ENCODE results near the gene KIF18A. TPM values are rescaled to one million over a fixed set of nuclear protein-coding genes. Genes with fewer than 3 reads are reported as not detected.

Gene KIF18A
- total RNA-seq, 1 experiment from 2014 or later = 20.8 TPM

- no peaks in the 10 kb centered on the region for H3K4me1 ChIP-seq (ENCODE audit: control insufficient read depth, insufficient read depth, low read length)
- ChIA-PET POLR2A (no interaction called here), CTCF (no interaction called here)
- H3K36me3 ChIP-seq (ENCODE audit: control insufficient read depth, insufficient read depth, low read length) = no peaks in the 10 kb centered on the region
- no peaks in the 10 kb centered on the region for H3K27me3 ChIP-seq (ENCODE audit: control insufficient read depth, insufficient read depth, low read length)
- H3K4me3 ChIP-seq (ENCODE audit: low read depth in 2 of 2, low read length in 2 of 2) = no peak overlapping the region
- DNase-seq (ENCODE audit: low read depth, low spot score) (peak; percentile 13), ATAC-seq (no peak)
- intact Hi-C loops (cut with micrococcal nuclease; ENCODE audit: unreplicated experiment) = no loop called here
- TF ChIP-seq TCF7L2 (IDR thresholded peaks at IDR 0.05; ENCODE audit: low read depth, low read length) = no peak
- H3K27ac ChIP-seq (ENCODE audit: low read length) = no peak overlapping the region
- no peaks in the 10 kb centered on the region for H3K9me3 ChIP-seq (ENCODE audit: control insufficient read depth, insufficient read depth, low read depth, low read length)
- no TSS peak for BruUV-seq (replicated peaks)
- in situ Hi-C loops (cut with HindIII; ENCODE audit: low pct_unique_long_range_greater_than_20kb, low sequenced_read_pairs) = no loop called here
Observed at GRCh38 chr11:27977031-27977430, 130.9 kb downstream of the KIF18A start.

- DNase-seq (ENCODE audit: low read depth, low spot score) (no peak), ATAC-seq (no peak)
- Histone ChIP-seq H3K4me3 (ENCODE audit: low read depth in 2 of 2, low read length in 2 of 2) (no peak overlapping the region), H3K4me1 (ENCODE audit: control insufficient read depth, insufficient read depth, low read length) (no peaks in the 10 kb centered on the region), H3K9me3 (ENCODE audit: control insufficient read depth, insufficient read depth, low read depth, low read length) (no peaks in the 10 kb centered on the region), H3K27ac (ENCODE audit: low read length) (no peak overlapping the region), H3K36me3 (ENCODE audit: control insufficient read depth, insufficient read depth, low read length) (no peaks in the 10 kb centered on the region), H3K27me3 (ENCODE audit: control insufficient read depth, insufficient read depth, low read length) (no peaks in the 10 kb centered on the region)
- TF ChIP-seq POLR2AphosphoS5 (IDR thresholded peaks at IDR 0.05; ENCODE audit: low read depth, low read length) (no peak), CTCF (IDR thresholded peaks at IDR 0.05) (no peak), SIN3A (IDR thresholded peaks at IDR 0.05; ENCODE audit: borderline replicate concordance, insufficient read depth, low read depth, low read length) (no peak), TCF7L2 (IDR thresholded peaks at IDR 0.05; ENCODE audit: low read depth, low read length) (no peak), REST (IDR thresholded peaks at IDR 0.05; ENCODE audit: insufficient read depth in 1 of 2, low read depth in 2 of 2, low read length in 1 of 2) (no peak)
- CTCF ChIA-PET = no interaction called here
- in situ Hi-C loops (cut with HindIII; ENCODE audit: low pct_unique_long_range_greater_than_20kb, low sequenced_read_pairs) (no loop called here), intact Hi-C loops (cut with micrococcal nuclease; ENCODE audit: unreplicated experiment) (no loop called here)
- POLR2A ChIA-PET = interaction anchor here (0.6 kb wide), 1 partner anchor 970 kb away, joined by 5 read pairs; no protein-coding TSS in a partner anchor
- BruUV-seq (replicated peaks) = no TSS peak
Observed at GRCh38 chr11:27976262-27976661, 131.7 kb downstream of the KIF18A start.

- DNase-seq (ENCODE audit: low read depth, low spot score) (no peak), ATAC-seq (no peak)
- Histone ChIP-seq H3K27me3 (ENCODE audit: control insufficient read depth, insufficient read depth, low read length) (no peaks in the 10 kb centered on the region), H3K4me3 (ENCODE audit: low read depth in 2 of 2, low read length in 2 of 2) (no peak overlapping the region), H3K36me3 (ENCODE audit: control insufficient read depth, insufficient read depth, low read length) (no peaks in the 10 kb centered on the region), H3K27ac (ENCODE audit: low read length) (no peak overlapping the region), H3K9me3 (ENCODE audit: control insufficient read depth, insufficient read depth, low read depth, low read length) (no peaks in the 10 kb centered on the region), H3K4me1 (ENCODE audit: control insufficient read depth, insufficient read depth, low read length) (no peaks in the 10 kb centered on the region)
- CTCF ChIA-PET = no interaction called here
- intact Hi-C loops (cut with micrococcal nuclease; ENCODE audit: unreplicated experiment) (no loop called here), in situ Hi-C loops (cut with HindIII; ENCODE audit: low pct_unique_long_range_greater_than_20kb, low sequenced_read_pairs) (no loop called here)
- POLR2A ChIA-PET = no interaction called here
- TF ChIP-seq POLR2AphosphoS5 (IDR thresholded peaks at IDR 0.05; ENCODE audit: low read depth, low read length) (no peak), SIN3A (IDR thresholded peaks at IDR 0.05; ENCODE audit: borderline replicate concordance, insufficient read depth, low read depth, low read length) (no peak)
- BruUV-seq (replicated peaks) = no TSS peak
Observed at GRCh38 chr11:27973851-27974536, 134.0 kb downstream of the KIF18A start.

Data from Panc1 (cell line).